IMR-90 (cell line): ENCODE results near the gene XRCC5.

Experiments
- BHLHE40 ChIP-seq: fragments of 150-350 bp; IDR thresholded peaks from 2 replicates; pipeline ENCODE4 v1.6.1; 2016; ENCODE audit warnings: mild to moderate bottlenecking, low read depth, low read length
- MXI1 ChIP-seq: IDR thresholded peaks from 2 replicates; pipeline ENCODE4 v1.6.1; 2012; ENCODE audit warnings: low read depth, mild to moderate bottlenecking, low read length, moderate library complexity, borderline replicate concordance
- POLR2A ChIP-seq: IDR thresholded peaks from 2 replicates; pipeline ENCODE4 v1.6.1; 2012; ENCODE audit warnings: mild to moderate bottlenecking, low read depth, low read length
- RAD21 ChIP-seq: IDR thresholded peaks from 2 replicates; pipeline ENCODE4 v1.6.1; 2012; ENCODE audit warnings: low read length, improper control_type of control experiment
- RFX5 ChIP-seq: IDR thresholded peaks from 2 replicates; pipeline ENCODE4 v1.8.0; 2012; ENCODE audit warnings: low read depth, mild to moderate bottlenecking, low read length, moderate library complexity
- SMC3 ChIP-seq: fragments of 150-350 bp; IDR thresholded peaks from 2 replicates; pipeline ENCODE4 v1.6.1; 2016; ENCODE audit warnings: low read depth, mild to moderate bottlenecking, antibody characterized with exemption, low read length, moderate library complexity
- TF ChIP-seq, protein P1 (sequence below): conservative IDR thresholded peaks from 2 replicates; pipeline ENCODE4 v1.5.1; 2012; ENCODE audit warnings: mild to moderate bottlenecking, low read depth, low read length, improper control_type of control experiment

DNA sequence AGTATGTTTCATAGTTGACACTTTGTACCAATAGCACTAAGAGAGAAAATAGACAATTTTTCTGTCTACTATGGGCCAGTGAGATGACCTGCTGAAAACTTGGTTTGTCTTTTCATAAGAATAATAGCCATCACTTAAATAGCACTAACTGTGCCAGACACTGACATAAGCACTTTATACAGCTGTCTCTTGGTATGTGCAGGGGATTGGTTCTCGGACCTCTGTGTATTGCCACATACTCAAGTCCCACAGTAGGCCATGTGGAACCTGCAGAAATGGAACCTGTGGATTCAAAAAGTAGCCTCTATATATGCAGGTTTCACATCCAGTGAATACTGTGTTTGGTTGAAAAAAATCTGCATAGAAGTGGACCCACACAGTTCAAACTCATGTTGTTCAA is 126.7 kb downstream of the XRCC5 start:
- TF ChIP-seq, protein P1, sequence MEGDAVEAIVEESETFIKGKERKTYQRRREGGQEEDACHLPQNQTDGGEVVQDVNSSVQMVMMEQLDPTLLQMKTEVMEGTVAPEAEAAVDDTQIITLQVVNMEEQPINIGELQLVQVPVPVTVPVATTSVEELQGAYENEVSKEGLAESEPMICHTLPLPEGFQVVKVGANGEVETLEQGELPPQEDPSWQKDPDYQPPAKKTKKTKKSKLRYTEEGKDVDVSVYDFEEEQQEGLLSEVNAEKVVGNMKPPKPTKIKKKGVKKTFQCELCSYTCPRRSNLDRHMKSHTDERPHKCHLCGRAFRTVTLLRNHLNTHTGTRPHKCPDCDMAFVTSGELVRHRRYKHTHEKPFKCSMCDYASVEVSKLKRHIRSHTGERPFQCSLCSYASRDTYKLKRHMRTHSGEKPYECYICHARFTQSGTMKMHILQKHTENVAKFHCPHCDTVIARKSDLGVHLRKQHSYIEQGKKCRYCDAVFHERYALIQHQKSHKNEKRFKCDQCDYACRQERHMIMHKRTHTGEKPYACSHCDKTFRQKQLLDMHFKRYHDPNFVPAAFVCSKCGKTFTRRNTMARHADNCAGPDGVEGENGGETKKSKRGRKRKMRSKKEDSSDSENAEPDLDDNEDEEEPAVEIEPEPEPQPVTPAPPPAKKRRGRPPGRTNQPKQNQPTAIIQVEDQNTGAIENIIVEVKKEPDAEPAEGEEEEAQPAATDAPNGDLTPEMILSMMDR = no peak
- no peak for TF ChIP-seq POLR2A
- no peak for TF ChIP-seq RAD21
- TF ChIP-seq RFX5 = no peak
- no peak for TF ChIP-seq SMC3
- TF ChIP-seq BHLHE40 = no peak
- TF ChIP-seq MXI1 = no peak
